Osteocyte (in vitro differentiated cells): Measurements from ENCODE around the gene POM121. TPM values are rescaled to one million over a fixed set of nuclear protein-coding genes. Genes with fewer than 3 reads are reported as not detected.
"Not testable (repeated sequence)": the region's sequence is repeated elsewhere in the genome, so short reads cannot be mapped to it uniquely, and the experiment has no call there.

Experiments
- DNase-seq: peaks from one replicate; pipeline ENCODE4 v3.0.0; 2021; ENCODE audit warnings: mixed read lengths; ENCODE audit not compliant: unreplicated experiment; ENCODE audit errors: extremely low spot score
- H3K27ac Mint-ChIP-seq: one replicate; pipeline ENCODE4 v1.8.0; 2021; ENCODE audit warnings: mild to moderate bottlenecking, mixed read lengths; ENCODE audit not compliant: unreplicated experiment
- H3K27me3 Mint-ChIP-seq: one replicate; pipeline ENCODE4 v1.8.0; 2021; ENCODE audit warnings: mixed read lengths; ENCODE audit not compliant: unreplicated experiment
- H3K36me3 Mint-ChIP-seq: one replicate; pipeline ENCODE4 v1.8.0; 2021; ENCODE audit warnings: mixed read lengths; ENCODE audit not compliant: unreplicated experiment
- H3K4me1 Mint-ChIP-seq: one replicate; pipeline ENCODE4 v1.8.0; 2021; ENCODE audit warnings: mixed read lengths; ENCODE audit not compliant: unreplicated experiment
- H3K4me3 Mint-ChIP-seq: one replicate; pipeline ENCODE4 v1.8.0; 2021; ENCODE audit warnings: mild to moderate bottlenecking, moderate library complexity, mixed read lengths; ENCODE audit not compliant: unreplicated experiment
- H3K9me3 Mint-ChIP-seq: one replicate; pipeline ENCODE4 v1.8.0; 2021; ENCODE audit warnings: mixed read lengths; ENCODE audit not compliant: unreplicated experiment
- total RNA-seq: library from RNA; stranded (reverse); gene quantifications from 2 replicates; pipeline ENCODE4 v1.2.1, GENCODE V29; 2021

POM121 gene
- total RNA-seq, 1 donor from 2014 or later, result 37.1 TPM

GRCh38 chr7:72990146-72990913, 65.4 kb downstream of the POM121 start:
- not testable (repeated sequence) for H3K27me3 Mint-ChIP-seq, H3K27ac Mint-ChIP-seq, H3K4me1 Mint-ChIP-seq, H3K36me3 Mint-ChIP-seq, H3K4me3 Mint-ChIP-seq, H3K9me3 Mint-ChIP-seq
- DNase-seq, result peak; percentile 78

GRCh38 chr7:72995484-72995883, 70.6 kb downstream of the POM121 start:
- peak; percentile 56 for DNase-seq
- H3K4me3 Mint-ChIP-seq, H3K9me3 Mint-ChIP-seq, H3K4me1 Mint-ChIP-seq, H3K27ac Mint-ChIP-seq, H3K36me3 Mint-ChIP-seq, H3K27me3 Mint-ChIP-seq: not testable (repeated sequence)

DNA sequence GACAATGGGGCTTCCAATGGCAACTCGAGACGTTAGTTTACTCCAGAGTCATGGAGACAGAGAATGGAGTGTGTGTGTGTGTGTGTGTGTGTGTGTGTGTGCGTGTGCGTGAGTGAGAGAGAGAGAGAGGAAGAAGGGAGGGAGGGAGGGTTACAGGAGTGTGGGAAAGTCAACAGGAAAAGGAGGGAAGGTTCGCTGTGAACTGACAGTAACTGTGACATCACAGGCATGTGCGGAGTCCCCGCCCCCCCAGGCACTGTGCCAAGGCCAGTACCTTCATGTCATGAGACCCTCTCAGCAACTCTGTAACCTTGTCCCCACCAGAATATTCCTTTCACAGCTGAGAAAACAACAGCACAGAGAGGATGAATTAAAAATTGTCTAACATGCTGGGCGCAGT, 72.6 kb downstream of the POM121 start:
- not testable (repeated sequence) for H3K9me3 Mint-ChIP-seq, H3K27ac Mint-ChIP-seq, H3K36me3 Mint-ChIP-seq, H3K4me3 Mint-ChIP-seq, DNase-seq, H3K27me3 Mint-ChIP-seq, H3K4me1 Mint-ChIP-seq

DNA sequence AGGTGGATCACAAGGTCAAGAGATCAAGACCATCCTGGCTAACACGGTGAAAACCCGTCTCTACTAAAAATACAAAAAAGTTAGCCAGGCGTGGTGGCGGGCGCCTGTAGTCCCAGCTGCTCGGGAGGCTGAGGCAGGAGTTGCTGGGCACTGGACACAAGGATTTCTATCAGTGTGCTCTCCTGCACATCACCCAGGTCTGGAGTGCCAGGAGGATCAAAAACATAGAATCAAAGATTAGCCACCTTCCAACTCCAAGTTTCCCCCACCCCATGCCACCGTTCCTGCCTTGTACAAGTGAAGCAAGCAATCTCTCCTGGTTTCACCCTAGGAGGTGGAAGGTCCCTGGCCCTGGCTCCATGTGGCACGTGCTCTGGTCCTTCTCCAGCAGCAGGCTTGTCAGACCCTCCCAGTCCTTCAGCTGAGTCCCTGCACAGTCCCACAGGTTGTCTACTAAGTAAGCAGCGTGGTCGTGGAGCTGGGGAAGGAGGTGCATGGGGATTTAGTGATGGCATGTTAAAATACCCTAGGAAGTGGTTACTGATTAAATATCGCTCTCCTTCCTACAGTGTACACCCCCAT, 73.1 kb downstream of the POM121 start:
- not testable (repeated sequence) for H3K27me3 Mint-ChIP-seq, H3K27ac Mint-ChIP-seq, H3K4me3 Mint-ChIP-seq, H3K9me3 Mint-ChIP-seq, H3K4me1 Mint-ChIP-seq, H3K36me3 Mint-ChIP-seq, DNase-seq

Other genes with a start within 250 kb of the POM121 start
- gene TYW1B, start 96.9 kb upstream of the POM121 start, total RNA-seq, result 1.6 and 2.3 TPM in 2 replicates
- gene TRIM74, start 44.4 kb downstream of the POM121 start, total RNA-seq, result 1.5 and 1.7 TPM in 2 replicates
- not detected in 2 replicates for gene SPDYE8, start 104.7 kb downstream of the POM121 start, total RNA-seq
- gene SPDYE11, start 132.8 kb downstream of the POM121 start, total RNA-seq, result not detected in 2 replicates
- gene SPDYE9, start 160.9 kb downstream of the POM121 start, total RNA-seq, result not detected in 2 replicates